SIG-M5 treated with dmso at 0.1 percent for 504 hours (cell line): ENCODE results near the gene NAPB.
A peak's percentile ranks its signal among the peaks of the same experiment; 100 is the strongest.

Experiments used
- DNase-seq: peaks from one replicate; lab custom pipeline; 2025; ENCODE audit not compliant: unreplicated experiment; lab: John Stamatoyannopoulos, UW

Gene NAPB

DNA sequence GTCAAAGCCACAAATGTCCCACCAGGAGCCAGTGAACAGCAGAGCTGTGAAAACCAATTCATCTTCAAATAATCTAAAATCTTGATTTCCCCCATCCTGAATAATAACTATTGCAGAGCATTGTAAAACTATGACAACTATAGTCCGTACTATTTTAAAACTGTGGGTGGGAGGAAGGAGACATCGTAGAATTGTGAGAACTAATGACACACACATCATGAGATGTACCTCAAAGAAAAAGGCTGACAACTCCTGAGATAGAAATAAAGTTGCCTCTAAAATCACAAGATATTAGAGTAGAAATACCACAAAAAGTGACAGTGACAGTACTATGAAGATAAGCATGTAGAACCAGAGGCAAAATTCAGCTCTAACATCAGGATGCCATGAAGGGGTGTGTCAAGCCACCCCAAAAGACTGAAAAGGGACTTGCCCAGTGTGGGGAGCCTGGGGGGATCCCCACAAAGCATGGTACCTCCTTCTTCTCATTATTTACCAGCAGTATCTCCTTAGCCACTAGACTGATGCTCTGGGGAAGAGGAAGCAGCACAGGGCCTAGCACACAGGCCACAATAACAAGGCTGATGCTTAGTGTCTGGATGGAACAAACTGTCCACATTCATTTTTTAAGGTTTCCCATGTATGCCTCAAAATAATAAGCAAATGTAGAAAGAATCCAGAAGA, 13.4 kb downstream of the NAPB start:
- DNase-seq: no peak

DNA sequence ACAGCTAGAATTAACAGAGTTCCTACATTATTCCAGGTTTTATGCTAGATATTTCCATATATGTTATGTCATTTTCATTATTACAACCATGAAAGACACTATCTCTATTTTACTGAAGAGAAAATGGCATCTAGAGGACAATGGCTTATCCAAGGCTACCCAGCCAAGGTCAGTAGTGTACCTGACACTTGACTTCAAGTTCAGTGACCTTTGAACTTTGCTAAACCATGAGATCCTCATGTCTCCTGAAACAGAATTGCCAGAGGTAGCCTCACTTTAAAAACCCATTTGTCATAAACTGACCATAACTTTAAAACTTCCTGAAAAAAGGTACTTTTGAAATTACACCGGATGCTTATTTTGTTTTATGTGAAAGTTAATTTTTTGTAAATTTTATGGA, 14.4 kb downstream of the NAPB start:
- no peak for DNase-seq

DNA sequence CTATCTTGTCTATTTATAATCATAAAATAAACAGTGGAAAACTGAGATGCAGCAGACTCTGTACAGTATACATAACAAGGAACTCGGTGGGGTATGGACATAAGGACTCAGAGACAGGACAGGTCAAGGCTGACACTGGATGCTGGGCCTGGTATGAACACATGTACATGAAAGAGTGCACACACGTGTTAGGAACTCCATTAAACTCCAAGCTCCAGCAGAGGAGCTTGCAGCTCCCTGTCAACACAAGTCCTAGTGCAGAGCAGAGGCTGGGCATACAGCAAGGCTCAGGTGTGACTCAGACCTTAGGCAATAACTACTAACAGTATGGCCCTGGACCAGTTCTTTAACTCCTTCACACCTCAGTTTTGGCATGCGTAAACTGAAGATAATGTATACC, 17.1 kb downstream of the NAPB start:
- no peak for DNase-seq

DNA sequence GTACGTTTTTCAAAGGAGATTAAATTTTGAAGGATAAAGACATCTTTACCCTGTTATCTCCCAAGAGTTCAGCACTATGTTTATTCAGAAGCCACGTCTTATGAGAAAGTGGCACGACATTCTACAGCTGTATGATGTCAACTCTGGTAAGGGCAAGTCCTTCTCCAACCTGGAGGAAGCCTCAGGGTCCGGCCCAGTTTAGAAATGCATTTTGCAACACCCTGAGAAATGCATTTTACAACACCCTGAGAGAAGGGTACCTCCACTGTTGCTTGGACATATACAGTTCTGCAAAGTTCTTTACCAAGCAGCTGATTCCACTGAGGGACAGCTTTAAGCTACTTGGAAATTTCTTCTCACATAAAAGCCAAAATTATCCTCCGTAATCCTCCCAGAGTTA, 17.5 kb downstream of the NAPB start:
- no peak for DNase-seq

DNA sequence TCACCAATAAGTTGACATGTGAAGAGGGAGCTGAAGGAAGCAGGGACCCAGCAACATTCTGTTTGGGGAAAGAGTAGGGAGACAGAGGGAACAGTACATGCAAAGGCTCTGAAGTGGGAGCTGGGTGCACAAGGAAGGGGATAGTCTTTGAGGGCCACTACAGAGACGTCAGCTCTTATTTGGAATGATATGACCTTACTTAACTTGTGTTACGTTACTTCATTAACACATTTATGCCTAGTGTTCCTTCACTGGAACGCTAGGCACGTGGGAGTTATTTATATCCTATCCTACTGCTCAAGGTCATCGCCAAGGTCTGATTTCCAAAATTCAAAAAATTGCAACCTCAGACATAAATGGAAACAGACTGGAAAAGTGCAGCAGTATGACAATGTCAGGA, 20.2 kb downstream of the NAPB start:
- DNase-seq: no peak

DNA sequence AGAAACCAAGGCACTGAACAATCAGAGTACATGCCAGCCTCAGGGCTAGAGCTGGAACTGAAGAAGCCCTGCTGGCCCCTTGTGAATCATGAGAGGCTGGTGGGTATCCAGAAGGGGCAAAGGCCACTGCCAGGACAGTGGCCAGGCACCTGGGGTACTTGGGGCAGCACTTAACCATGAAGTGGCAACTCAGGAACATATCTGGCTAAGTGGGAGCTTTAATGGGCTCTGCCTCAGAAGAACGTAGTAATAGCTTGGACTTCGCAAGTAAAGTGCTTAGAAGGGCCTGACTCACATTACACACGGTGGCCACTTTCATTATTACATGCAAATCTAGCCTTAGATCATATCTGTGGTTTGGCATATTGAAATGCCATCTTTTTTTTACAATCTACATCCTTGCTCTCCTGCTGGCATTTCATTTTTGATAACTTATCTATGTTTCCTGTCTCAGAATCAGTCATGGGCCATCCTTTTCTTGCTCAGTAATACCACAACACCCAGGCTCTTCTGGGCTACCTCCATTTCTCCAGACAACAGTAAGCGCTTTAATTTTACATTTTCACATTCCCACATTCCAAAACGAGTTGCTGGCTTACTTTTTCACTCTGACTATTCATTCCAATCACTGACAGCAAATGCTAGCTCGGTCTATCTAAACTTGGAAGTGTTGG, 21.6 kb downstream of the NAPB start:
- peak; percentile 20 for DNase-seq

DNA sequence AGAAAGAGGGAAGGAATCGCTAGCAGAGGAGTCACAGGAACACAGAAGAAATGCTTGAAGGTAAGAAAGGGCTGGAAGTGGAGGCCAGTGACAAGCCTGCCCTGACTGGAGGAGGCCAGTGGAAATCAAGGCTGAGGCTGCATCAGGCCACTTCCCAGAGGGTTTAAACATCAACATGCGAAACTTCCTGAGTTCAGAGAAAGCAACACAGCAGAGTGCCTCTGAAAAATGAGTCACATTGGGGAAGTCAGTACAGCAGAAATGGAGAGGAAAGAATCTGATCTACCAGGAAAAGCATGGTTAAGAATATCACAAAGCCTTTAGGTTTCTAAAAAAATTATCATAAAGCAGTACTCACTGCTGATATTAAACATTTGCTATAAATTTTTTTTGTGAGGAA, 23.3 kb downstream of the NAPB start:
- peak; percentile 44 for DNase-seq

DNA sequence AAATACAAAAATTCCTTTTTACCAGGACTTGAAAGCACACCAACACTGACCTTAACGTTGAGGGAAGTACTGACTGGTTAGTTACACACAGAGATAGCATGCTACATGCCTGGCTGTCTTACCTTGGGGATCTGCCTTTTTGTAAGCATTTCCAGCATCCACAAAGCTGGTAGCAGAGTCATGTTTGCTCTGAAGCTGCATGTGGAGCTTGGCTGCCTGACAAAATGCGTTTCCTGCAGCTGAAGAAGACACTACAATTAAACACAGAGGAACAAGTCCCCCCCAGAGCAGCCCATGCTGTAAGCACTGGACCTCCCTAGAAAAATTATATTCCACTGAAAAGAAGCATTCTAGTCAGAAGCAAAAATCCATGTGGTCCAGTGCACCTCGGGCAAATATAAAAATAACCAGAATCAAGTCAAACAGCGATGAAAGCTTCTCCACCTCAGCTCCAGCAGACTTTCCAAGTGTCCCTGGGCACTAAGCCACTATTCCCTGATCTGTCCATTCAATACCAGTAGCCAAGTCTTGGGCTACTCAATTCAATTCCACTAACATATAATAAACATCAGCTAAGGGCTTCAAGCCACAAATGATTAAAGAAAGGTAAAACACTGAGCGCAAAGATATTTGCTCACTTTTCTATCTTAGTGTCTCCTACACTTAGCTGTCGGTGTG, 24.2 kb downstream of the NAPB start:
- DNase-seq: no peak

DNA sequence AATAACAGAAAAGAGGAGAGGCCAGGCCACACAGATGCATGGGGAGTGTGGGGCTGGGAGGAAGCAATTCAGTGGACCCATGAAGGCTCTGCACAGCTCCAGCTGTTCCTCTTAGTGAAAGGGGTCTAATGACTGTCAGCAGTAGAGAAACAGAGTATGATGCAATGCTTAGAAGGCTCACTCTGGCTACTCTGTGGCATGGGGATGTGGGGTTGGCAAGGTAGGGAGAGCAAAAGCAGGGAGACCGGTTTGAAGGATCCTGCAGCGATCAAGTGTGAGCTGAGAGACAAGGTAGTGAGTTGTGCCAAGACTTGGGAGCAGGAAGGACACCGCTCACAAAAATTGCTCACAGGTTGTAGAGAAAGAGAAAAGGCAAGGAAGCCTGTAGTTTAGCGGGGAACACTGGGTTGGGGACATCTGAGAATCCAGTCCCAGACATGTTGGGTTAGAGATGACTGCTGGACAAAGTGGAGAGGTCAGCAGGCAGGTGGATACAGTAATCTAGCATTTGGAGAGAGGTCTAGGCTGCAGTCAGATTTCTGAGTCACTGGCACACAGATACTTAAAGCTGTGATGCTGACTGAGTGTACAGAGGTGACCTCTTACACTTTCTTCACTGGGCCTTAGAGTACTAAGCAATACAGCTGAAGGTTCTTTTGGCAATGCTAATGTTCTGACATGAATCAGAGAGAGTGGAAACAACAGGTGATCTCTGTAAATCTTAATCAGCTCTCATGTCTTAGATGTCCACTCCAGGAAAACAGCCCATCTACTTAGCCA, 27.1 kb downstream of the NAPB start:
- peak; percentile 11 for DNase-seq

DNA sequence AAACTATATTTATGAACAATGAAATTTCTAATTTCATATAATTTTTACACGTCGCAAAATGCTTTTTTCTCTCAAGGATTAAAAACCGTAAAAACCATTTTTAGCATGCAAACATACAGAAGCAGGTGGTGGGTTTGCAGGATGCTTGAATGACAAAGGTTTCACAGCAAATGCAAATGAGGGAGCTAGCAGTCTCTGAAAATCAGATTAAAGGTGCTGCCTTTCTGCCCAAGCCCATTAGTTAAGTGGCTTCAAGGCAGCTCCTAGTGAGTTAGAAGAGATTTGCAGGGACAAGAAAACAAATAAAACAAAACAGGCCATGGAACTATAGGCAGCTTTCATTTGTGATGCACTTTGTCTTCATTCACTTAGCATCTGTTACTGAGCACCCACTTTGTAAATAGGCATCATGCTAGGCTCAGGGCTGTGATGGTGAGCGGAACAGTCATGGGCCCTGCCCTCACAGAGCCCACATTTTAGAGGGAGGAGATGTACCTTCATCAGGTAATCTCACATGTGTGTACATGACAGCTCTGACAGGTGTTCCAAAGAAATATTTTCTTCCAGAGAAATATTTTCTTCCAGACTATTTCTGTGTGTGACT, 29.5 kb downstream of the NAPB start:
- no peak for DNase-seq

DNA sequence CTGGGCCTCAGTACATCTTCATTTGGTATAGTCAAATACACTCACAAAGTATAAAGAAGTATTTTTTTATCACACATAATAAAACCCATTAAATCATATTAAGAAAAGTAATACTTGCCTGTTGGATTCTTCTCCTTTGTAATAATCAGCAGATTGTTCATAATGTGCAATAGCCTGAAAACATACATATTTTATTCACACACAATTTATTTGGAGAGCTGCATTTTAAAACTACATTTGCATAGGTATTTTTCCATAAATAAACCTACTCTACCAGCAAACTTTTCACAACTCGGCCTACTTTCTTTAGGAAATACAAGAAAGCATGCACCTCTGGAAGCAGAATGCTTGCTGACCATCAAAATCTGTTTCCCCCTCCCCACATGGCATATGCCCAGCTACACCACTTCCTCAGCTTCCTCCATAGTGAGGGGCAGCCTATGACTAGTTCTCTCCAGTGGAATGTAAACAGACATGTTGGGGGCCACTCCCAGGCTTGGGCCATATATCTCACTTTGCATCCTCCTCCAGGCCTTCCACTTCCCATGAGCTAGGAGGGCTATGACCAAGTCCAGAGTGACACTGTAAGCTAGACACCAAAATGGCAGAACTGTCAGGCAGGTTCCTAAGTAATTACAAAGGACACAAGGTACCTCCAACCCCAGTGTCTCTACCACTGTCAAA, 31.1 kb downstream of the NAPB start:
- no peak for DNase-seq

DNA sequence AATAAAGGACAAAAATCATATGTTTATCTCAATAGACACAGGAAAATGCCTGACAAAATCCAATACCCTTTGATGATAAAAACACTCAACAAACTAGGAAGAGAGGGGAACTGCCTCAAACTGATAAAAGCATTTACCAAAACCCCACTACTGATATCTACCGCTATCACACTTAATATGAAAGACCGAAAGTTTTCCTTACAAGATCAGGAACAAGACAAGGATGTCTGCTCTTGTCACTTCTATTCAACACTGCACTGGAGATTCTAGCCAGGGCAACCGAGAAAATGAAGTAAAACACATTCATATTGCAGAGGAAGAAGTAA, 34.2 kb downstream of the NAPB start:
- DNase-seq: no peak

DNA sequence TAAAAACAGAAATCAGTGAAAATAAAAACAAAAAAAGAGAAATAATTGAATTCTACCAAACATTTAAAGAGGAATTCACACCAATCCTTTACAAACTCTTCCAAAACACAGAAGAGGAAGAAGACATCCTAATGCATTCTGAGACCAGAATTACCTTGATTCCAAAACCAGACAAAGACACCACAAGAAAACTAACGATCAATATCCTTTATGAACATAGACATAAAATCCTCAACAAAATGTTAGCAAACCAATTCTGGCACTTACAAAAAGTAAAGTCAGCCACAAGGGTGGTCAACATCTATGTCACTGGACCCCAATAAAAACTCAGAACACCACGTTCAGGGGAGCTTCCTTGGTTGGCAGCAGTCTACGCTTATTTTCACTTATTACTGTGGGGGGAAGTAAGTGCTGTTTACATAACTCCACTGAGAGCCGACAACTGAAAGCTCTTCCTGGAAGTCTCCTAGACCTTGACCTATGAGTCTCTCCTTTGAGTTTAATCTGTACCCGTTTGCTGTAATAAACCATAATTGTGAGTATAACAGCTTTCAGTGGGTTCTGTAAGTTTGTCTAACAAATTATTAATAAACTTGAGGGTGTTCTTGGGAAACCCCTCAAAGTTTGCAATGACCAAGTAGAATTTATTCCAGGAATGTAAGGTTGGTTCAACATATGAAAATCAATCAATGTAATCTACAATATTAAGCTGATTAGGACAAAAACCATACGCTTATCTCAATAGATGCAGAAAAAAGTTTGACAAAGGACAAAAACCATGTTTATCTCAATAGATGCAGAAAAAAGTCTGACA, 34.8 kb downstream of the NAPB start:
- DNase-seq: no peak

DNA sequence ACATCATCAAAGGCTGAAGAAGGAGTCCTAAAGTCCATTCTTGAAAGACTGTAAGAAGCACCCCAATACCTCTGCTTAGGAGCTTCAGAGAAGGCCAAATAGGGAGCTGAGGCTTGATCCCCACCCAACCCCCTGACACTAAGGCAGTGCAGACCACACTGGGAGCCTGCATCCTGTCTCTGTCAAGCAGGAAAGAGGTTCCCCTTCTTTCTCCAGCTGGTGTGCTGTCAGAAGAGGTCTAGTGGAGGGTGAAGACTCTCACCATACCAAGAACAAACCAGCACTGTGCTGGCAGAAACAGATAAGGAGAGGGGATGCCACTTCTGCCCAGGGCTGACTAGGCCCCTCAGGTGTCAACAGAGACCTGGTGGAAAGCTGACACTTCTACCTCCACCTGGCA, 39.4 kb downstream of the NAPB start:
- no peak for DNase-seq

DNA sequence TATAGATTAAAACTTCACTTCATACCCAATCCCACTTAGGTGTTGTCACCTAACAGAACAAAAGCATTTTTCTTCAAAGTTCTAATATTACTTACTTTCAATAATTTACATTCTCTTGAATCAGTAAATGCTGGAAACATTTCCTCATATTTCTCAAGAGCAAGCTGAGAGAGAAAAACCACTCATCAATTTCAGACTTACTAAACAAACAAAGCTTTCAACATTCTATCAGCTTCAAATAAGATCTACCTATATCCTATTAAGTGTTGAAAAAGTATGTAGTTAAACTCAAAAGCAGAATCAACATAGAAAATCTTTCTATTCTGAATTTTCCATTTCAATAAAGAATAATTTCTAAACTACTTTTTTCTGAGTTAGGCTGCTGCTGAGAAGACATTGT, 41.5 kb downstream of the NAPB start:
- no peak for DNase-seq

DNA sequence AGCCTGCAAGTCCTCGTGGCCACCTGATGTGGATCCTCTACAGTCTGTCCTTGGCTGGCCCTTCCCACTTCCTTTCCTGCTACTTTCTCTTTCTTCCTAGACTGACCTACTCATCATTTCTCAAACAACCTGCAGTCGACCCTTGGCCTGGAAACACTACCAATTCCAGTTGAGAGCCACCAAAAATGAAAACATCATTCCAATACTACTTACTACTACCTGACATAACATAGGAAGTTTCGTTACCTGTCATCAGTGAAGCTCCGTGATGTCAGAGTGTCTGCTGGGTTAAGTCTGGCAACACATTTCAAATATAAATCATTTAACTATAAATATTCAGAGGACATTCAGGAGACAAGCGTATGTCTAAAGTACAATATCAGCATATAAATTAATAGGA, 45.5 kb downstream of the NAPB start:
- no peak for DNase-seq

DNA sequence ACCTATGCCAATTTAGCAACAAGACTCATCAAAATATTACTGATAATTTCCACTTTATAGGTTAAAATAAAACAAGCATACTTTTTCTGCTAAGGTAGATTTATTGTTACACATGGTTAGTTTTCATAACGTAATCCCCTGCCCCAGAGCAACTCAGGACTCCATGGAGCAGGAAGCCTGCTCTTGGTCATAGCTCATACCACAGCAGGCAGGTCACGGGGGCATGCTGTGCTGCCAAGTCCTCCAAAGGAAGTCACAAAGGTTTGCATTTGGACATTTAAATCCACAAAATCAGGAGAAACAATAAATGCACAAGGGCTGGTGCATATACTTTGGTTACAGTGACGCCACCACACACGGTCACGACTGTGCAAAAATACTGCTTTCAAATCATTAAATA, 46.8 kb downstream of the NAPB start:
- no peak for DNase-seq

DNA sequence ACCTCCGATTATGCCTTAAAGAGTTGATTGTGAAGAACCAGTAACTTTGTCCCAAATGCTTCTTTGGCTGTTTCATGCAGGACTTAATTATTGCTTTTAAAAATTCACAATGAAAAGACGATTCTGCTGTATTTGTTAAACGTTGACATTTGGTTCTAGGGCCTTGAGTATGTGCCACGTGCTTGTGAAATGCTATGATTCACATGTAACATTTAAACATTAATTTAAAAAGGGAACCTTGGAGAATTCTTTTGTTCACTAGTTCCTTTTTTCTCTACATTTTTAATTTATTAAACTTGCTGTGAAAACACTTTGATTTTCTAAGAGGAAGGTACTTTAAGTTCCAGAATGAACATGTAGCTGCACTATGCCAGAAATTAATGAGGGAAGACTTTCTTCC, 49.8 kb downstream of the NAPB start:
- DNase-seq: no peak

DNA sequence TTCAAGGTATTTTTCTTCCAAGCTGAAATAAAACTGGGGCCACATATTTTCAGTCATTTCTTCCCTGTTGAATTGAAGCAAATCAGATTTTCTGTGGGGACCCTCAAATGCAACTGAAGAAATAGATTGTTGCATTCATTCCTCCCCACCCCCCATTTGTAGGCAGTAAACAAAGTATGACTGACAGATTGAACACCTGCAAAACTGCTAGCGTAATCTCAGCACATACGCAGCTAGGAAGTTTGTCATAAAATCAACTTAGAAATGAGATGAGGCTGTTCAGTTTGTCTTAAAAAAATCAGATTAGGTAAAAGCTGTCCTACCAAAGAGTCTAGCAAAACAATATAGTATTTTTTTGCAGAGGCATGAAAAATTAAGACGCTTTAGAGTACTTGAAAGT, 50.4 kb downstream of the NAPB start:
- DNase-seq: no peak

DNA sequence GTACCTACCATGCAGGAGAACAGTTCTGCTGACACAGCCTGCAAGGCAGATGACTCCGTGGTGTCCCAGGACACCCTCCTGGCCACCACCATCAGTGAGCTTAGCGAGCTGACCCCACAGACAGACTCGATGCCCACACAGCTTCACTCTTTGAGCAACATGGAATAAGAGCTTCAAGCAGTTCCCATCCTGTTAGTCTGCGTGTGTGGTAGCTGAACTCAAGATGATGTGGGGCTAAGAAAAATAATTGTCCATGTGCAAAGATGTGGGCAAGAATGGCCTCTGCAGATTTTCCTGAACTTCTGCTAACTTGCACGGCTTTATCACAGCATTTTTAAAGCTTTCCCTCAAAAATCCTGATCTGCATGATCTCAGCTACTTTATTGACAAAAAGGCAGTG, 51.0 kb downstream of the NAPB start:
- no peak for DNase-seq
